ENCODE data around the gene DUOXA1.
"Not testable (repeated sequence)": the region's sequence is repeated elsewhere in the genome, so short reads cannot be mapped to it uniquely, and the experiment has no call there.

The DUOXA1 gene

DNA sequence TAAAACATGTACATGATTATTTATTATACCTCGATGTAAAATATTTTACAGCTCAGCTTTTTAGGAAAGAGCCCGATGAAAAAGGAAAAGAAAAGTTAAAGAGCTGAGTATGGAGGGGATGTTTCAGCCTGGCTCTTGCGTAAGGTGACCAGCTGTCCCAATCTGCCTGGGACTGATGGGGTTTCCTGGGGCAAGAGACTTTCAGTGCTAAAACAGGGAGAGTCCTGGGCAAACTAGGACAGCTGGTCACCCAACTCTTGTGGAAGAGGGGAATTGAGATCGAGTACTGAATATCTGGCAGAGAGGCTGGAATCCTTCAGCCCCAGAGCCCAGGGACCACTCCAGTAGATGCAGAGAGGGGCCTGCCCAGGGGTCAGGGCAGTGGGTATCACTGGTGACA, 36.7 kb downstream of the DUOXA1 start:
- DNase-seq (ENCODE audit: low read depth in 3 of 3), result no peak

DNA sequence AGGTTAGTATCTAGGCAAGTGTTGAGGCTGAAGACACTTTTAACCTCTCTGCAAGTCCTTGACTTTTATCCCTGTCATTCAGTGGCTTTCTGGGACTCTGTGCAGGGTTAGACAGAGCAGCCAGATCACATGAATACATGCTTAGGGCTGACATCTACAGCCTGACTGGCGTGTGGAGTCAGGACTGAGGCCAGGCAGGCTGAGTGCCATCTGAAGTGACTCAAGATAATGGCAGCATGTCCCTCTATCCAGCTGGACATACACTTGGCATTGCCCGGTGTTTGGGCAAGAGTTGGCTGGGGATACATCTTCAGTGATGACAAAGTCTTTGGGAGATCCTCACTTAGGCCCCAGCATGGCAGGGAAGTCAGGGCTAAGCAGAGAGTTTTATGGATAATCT, 38.1 kb downstream of the DUOXA1 start:
- no peak for DNase-seq (ENCODE audit: low read depth in 3 of 3)

DNA sequence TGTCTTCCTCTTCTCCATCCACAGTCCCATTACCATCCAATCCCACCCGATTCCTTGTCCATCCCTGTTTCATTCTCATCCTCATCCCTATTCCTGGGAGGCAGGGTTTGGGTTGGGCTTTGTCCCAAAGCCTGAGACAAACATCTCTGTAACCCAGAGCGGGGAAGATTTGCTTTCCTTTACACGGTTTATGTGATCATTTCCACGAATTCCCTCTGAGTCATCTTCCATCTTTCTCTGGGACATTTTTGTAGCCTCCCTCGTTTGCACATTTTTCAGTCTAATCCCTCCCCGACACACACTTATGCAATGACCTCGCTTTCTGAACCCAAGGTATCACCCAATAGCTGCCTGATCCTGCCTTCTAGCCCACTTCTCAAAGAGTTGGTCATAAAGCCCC, 38.5 kb downstream of the DUOXA1 start:
- DNase-seq (ENCODE audit: low read depth in 3 of 3), result no peak

DNA sequence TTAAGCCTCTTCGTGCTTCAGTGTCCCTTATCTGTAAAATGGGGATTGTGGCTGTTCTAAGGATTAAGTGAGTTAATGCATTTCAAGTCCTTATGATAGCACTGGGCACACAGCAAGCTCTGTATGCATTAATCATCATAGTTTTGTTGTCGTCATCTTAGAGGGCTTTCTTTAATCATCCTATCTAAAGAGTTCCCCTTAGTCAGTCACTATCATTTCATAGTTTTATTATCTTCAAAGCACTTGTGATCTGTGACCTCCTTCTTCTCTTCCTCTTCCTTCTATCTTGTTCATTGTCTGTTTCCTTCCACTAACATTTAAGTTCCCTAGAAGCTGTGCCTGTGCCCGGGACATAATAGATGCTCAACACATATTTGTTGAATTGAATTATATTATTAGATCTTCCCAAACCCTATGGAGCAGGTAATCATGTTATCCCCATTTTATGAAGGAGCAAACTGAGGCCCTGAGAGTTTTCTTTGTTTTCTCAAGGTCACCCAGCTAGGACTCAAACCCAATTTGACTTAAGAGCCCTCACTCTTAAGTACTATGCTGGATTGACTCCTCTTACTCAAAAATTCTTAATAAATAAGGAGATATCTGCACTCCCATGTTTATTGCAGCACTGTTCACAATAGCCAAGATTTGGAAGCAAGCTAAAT, 39.8 kb downstream of the DUOXA1 start:
- no peak for DNase-seq (ENCODE audit: low read depth in 3 of 3)

DNA sequence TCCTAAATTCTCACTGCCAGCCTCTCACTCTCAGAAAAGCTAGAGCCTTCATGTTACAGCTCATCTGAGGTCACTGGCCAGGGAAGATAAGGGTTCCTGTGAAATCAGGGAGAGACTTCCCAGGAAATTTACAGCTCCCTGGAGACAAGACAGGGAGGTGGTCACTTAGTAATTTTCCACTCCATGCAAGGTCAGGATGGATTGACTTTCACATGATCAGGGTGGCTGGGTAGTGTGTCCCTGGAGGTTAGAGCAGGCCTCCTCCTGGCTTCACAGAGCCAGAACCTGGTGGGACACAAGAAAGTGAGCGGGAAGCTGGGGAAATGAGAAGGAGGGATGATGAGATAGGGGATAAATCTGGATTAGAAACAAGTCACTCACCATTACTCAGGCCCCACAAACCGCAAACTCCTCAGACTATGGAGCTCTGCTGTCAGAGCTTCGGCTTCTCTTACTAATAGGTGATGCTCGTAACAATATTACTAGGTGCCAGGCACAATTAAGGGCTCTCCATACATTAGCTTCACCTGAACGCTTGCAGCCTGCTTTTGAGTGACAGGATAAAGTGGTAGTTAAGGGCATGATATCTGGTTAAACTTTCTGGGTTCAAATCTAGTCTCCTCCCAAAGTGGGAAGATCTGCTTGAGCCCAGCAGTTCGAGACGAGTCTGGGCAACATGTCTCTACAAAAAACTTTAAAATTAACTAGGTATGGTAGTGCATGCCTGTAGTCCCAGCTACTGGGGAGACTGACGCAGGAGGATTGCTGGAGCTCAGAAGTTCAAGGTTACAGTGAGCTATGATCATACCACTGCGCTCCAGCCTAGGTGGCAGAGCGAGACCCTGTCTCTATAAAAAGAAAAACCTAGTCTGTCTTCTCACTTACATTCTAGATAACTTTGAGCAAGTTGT, 40.6 kb downstream of the DUOXA1 start:
- DNase-seq (ENCODE audit: low read depth in 3 of 3), result no peak

DNA sequence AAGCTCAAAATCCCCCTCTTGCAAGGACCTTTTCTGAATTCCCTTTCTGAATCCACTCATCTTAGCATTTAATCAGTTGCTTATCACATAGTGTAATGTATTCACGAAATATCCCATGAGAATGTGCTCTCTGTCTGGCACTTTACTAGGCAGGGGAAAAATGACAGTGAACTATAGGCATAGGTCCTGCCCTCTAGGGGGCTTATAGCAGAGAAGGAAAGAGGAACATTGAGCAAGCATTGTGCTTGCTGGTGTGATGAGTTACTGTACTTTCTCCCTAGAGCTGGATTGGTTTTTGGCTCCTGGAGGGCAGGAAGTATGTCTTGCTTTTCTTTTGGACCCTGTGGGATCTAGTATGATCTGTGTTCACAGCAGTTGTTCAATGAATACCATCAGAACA, 42.2 kb downstream of the DUOXA1 start:
- DNase-seq (ENCODE audit: low read depth in 3 of 3), result no peak

DNA sequence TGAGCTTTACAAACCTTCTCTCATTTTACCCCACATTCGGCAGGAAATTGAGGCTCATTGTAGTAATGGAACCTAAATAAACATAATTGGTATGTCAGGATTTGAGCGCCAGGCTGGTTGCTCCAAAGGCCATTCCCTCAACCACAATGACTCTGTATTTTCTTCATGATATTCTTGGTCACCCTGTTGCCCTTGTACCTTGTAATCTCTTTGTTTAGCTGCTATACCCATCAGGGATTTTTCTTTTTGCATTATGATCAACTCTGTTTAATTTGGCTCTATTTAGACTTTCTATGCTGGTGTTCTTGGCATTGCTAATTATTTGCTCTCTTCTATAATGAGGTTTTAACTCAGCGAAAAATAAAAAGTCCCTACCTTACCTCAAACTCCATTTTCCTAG, 45.5 kb downstream of the DUOXA1 start:
- no peak for DNase-seq (ENCODE audit: low read depth in 3 of 3)

DNA sequence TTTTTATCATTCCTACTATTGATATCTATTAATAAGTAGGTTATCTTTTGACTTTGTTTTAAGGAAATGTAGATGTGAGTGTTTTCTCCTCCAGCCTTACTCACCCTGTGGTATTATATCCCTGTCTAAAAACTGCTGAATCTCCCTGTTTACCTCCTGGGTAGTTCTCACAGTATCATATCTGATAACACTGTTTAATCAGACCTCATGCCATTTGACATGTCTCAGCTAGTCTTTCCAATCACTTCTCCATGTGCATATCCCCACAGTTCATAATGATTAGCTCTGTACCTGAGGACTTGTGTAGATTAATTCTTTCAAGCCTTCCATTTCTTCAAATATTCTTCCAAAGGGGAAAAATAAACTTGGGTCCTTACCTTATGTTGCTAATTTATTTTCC, 46.5 kb downstream of the DUOXA1 start:
- no peak for DNase-seq (ENCODE audit: low read depth in 3 of 3)

DNA sequence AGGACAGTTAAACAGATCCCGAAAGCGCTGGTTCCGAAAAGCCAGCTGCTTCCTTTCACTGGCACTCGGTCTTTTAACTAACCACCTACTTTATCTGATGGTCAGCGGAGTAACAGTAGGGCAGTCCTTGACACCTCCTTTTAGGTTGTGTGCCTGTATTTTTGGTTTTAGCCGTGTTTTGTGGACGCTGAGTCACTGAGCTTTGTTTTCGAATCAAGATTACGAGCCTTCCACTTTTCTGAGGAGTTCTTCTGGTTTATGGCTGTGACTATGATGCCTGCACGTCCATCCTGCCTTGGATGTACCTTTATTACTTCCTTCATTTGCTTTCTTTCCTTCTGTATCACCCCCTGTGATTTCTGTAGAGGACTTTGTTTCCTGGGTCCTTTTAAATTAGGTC, 47.3 kb downstream of the DUOXA1 start:
- DNase-seq (ENCODE audit: low read depth in 3 of 3), result not testable (repeated sequence)

DNA sequence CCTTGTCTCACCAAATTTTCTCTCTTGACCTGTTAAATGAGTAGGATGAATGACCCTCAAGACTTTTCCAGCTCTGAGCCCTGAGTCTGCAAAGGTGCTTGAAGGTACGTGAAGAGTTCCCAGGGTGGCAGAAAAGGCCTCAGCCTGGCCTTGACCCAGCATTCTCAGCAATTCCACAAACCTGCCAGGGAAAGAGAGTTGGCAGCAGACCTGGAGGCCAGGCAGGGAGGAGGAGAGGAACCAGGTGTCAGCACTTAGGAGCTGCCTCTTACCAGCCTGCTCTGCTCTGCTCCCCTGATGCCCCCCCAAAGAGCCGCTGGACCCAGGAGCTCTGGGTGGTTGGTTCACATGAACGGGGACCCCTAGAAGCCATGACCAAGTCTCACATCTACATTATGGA, 49.1 kb downstream of the DUOXA1 start:
- not testable (repeated sequence) for DNase-seq (ENCODE audit: low read depth in 3 of 3)

DNA sequence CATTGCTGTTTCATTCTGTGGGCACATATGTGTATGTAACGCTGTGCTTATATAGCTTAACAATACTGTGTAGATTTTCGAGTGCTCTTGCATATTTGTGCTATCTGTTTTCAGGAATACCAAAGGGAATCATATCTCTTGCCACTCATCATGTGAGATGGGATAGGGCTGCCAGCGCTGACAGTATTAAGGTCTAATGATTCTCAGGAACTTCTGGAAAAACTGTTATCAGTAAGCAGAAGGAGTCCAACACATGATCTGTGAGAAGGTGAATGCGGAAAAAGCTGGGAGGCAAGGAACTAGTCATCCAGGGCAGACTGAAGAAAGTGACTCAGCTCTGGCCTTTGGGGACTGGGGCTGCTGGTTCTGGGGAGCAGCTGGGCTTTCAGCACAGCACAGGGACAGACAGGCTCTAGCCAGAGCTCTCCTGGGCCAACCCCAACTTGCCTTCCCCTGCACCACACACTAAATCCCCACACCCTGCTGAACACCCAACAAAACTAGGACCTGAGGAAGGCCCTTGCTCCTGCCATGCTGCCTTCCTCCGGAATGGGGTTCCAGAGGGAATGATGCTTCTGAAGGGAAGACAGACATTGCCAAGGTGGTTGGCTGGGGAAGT, 49.9 kb downstream of the DUOXA1 start:
- DNase-seq (ENCODE audit: low read depth in 3 of 3), result not testable (repeated sequence)

DNA sequence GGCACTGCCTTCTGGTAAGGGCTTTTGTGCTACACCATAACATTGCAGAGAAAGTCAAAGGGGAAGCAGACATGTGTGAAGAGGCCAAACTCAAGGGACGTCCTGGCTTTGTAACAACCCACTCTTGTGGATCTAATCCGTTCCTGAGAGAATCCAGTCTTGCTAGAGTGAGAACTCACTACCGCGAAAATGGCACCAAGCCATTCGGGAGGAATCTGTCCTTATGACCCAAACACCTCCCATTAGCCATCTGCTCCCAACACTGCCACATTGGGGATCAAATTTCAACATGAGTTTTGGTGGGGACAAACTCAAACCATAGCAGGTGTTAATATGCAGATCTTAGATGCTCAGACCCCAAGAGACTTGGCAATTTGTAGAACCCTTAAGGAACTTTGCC, 50.5 kb downstream of the DUOXA1 start:
- DNase-seq (ENCODE audit: low read depth in 3 of 3), result not testable (repeated sequence)

DNA sequence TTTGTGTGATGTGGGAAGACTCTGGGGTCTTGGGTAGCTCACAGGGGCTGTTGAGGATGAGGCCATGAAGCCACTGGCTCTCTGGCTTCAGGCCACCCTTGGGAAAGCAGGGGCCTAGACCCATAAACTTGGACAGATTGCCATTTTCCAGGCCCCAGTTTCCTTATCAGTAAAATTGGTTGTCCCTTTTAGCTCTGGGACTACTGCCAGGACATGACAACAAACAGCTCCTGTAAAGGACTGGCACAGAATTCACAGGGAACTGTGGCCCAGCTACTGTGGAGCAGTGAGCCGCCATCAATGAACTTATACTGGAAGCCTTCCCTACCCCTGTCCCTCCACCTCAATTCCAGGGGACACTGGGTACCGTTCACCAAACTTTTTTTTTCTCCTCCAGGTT, 52.3 kb downstream of the DUOXA1 start:
- DNase-seq (ENCODE audit: low read depth in 3 of 3), result not testable (repeated sequence)

DNA sequence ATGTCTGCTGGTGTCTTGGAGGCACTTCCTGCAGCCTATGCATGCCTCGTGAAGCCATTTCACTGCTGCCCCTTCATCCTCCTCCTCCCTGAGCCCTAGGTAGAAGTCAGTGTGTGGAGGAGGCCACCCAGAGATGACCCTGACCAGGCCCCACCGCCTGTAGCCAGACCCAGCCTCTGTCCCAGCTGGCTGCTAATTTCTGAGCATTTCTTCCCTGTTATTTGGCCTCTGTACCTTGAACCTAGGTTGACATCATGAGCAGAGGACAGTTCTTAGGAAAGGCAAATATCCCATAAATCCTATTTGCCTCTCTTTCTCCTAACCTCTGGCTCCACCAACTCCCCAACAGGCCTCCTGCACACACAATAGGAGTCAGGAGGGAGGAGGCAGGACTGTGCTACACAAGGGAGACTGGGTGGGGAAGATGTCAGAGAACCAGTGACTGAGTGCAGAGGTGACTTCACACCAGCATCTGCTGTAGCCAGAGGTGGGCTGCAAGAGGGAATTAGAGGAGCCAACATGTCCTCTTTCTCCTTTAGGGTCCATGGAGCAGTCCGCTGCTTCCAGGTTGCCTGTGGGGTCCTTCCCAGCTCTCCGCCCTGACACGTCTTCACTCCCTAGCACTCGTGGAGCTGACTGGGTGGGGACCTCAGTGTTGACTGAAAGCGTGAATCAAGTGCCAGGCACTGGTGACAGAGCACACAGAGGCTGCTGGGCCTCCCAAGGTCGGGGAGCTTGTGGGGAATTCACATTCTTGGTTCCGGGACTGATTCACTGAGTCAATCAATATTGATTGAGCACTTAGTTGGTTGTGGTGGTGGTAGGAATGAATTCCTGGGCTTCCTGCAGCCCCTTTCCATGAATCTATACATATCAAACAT, 54.0 kb downstream of the DUOXA1 start:
- not testable (repeated sequence) for DNase-seq (ENCODE audit: low read depth in 3 of 3)

DNA sequence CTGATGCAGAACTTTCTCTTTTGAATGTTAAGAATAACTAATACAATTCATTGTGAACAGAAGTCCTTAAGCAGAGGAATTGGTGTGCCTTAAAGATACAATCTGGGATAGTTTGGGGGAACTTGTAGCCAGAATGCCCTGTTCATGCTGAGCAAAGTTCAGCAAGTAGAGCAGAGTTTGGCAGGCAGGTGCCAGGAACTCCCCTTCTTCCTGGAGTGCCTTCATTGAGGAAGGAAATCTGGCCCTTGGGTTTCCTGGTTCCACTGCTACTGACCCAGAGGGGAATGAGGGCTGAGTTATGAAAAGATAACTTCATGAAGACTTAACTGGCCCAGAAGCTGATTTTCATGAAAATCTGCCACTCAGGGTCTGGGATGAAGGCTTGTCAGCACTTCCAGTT, 56.1 kb downstream of the DUOXA1 start:
- DNase-seq (ENCODE audit: low read depth in 3 of 3), result not testable (repeated sequence)

DNA sequence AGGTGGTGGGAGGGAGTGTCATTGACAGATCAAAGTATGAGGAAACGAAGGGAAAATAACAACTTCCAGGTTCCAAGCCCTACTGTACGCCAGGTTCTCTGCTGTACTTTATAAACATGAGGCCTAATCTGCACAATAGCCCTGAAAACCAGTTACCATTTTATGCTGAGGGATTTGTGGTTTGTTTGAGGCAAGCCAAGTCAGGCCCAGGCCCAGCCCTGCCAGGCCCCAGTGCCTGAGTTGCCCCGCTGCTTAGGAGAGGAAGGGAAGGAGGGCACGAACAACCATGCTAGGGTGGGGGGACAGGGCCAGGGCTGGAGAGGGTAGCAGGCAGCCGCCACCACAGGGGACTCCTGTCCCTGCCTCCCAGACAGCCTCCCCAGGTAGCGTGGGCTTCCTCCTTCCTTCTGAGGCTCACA, 59.7 kb downstream of the DUOXA1 start:
- not testable (repeated sequence) for DNase-seq (ENCODE audit: low read depth in 3 of 3)
